Fibroblast of gingiva (primary cell): ENCODE measurements around the gene CIAO3.
"Not testable (repeated sequence)": the region's sequence is repeated elsewhere in the genome, so short reads cannot be mapped to it uniquely, and the experiment has no call there.

Source experiments
- DNase-seq: peaks from one replicate; pipeline ENCODE4 v3.0.0-alpha.2; 2011; ENCODE audit warnings: low read depth

The CIAO3 gene

DNA sequence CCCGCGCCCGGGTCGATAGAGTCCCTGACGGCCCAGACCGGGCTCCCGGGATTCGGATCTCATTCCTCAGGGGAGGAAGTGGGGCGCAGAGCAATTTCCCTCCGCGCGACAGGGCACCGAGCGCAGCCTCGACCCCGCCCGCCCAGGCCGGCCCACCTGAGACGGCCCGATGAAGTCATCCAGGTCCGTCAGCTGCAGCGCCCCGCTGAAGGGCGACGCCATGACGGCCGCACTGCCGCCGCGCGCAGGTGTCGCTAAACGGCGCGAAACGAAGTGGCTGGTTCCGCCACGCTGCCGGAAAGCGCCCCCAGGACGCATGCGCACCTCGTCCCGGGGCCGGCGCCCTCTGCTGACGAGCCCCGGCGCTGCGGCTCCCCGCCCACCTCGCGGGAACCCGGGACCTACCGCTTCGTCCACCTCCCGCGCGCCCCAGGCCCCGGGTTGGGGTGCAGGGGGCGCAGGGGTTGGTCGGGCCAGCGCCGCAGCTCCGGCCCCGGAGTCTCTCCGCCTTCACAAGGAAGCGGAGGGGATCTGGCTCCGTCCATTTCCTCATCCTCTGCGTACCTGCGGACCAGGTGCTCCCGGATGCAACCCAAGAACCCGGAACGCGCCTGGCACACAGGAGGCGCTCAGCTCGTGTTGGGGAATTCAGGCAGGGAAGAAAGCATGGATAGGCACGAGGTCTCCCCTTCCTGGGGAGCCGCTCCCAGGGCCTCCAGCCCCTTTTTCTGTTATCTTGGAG, at the start of gene CIAO3:
CIAO3 (minus strand) TSS at position 234 of the 742 bp plus-strand sequence; CDS start at position 222, 12 bp downstream.
- peak; percentile 91 for DNase-seq

GRCh38 chr16:790086-790485, 49.3 kb upstream of the CIAO3 start:
- no peak for DNase-seq

- no peak for DNase-seq
Observed at GRCh38 chr16:789191-789850, 48.5 kb upstream of the CIAO3 start.

GRCh38 chr16:788399-789126, 47.8 kb upstream of the CIAO3 start, which contains the start of gene CHTF18:
Gene CHTF18, plus strand, starts transcription at chr16:788620. Its CDS starts 65 bp downstream, at chr16:788685.
- DNase-seq = peak; percentile 90

- DNase-seq = no peak
Observed at GRCh38 chr16:787978-788398, 47.2 kb upstream of the CIAO3 start, which contains the start of gene RPUSD1. Gene RPUSD1, minus strand, starts transcription at chr16:788381. Its CDS starts 644 bp downstream, at chr16:787737.

GRCh38 chr16:787321-787966, 46.6 kb upstream of the CIAO3 start:
- DNase-seq = no peak

- peak; percentile 35 for DNase-seq
Observed at GRCh38 chr16:785563-786535, 45.1 kb upstream of the CIAO3 start.

GRCh38 chr16:784431-784830, 43.6 kb upstream of the CIAO3 start:
- no peak for DNase-seq

DNA sequence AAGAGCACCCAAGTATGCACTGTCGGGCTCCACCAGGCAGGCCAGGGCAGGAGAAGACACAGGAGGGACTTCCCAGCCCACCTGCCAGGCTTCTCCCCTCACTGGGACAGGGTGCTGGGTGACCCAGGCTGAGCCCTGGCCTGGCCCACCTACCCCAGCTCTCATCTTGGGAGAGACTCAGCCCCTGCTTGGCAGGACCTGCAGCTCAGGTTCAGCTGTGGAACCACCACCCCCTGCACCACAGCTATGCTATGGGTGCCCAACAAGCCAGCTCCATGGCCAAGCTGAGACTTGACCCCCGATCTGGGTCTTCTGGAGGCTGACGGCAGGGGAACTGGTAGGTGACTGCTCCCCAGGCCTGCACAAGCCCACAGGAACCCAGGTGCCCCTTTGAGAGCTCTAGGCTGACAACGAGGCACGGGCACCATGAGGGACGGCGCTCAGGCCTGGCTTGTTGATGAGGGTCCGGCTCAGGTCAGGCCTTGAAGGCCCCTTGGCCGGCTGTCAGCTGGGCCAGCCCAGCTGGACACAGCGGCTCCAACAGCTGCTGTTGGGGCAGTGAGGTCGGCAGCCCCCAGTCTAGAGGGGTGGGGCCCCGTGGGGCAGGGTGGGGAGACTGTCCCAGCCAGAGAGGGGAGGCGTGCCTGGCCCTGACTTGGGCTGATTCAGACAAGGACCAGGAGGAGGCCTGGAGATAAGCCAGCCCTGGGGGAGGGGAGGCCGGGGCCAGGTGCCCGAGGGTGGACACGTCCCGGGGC, 42.8 kb upstream of the CIAO3 start:
- DNase-seq = no peak

GRCh38 chr16:782766-783403, 42.1 kb upstream of the CIAO3 start:
- DNase-seq = no peak

- DNase-seq = no peak
Observed at GRCh38 chr16:782258-782657, 41.5 kb upstream of the CIAO3 start.

- no peak for DNase-seq
Observed at GRCh38 chr16:781346-782010, 40.7 kb upstream of the CIAO3 start.

DNA sequence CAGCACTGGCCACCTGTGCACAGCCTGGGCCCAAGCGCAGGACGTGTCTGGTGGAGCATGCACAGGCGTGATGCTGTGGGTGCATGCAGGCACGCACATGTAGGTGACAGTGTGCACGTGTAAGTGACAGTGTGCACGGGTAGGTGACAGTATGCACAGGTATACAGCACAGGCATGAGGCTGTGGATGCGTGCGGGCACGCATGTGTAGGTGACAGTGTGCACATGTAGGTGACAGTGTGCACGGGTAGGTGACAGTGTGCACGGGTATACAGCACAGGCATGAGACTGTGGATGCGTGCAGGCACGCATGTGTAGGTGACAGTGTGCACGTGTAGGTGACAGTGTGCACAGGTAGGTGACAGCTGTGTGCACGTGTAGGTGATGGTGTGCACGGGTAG, 39.5 kb upstream of the CIAO3 start:
- no peak for DNase-seq

DNA sequence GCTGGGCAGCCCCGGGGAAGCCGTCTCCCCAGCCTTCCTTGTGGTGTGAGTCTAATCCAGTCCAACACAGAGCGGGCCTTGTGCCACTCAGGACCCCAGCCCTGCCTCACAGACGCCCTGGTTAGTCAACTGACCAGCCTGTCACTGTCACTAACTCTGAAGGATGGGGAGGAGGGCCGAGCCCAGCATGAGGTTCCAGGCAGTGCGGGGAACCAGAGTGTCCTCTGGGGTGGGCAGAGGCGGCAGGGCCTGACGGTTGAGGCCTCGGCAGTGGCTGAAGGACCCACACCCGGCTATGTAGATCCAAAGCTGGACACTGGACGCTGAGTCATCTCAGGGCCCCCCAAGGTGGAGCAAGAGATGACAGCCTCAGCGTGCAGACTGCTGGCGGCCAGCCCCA, 38.8 kb upstream of the CIAO3 start:
- no peak for DNase-seq

- DNase-seq = no peak
Observed at GRCh38 chr16:778909-779527, 38.2 kb upstream of the CIAO3 start.

- DNase-seq = no peak
Observed at GRCh38 chr16:778447-778846, 37.6 kb upstream of the CIAO3 start.

DNA sequence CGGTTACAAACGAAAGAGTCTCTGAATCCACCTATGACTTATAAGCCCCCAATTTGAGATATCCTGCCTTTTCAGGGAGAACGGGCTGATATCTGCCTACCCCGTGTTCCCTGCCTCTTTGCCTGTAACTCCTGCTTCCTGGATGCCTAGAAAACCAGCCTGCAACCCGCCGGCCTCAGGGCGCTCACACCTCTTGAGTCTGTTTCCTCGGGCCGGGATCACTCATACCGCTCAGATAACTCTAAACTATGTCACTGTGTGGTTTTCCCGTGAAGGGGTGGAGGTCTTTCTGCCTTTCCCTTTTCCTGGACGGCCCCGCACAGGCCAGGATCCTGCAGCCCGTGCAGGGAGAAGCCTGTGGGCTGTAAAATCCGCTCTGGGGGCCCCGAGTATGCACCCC, 37.0 kb upstream of the CIAO3 start:
- DNase-seq = no peak

- DNase-seq = no peak
Observed at GRCh38 chr16:776824-777223, 36.0 kb upstream of the CIAO3 start.

DNA sequence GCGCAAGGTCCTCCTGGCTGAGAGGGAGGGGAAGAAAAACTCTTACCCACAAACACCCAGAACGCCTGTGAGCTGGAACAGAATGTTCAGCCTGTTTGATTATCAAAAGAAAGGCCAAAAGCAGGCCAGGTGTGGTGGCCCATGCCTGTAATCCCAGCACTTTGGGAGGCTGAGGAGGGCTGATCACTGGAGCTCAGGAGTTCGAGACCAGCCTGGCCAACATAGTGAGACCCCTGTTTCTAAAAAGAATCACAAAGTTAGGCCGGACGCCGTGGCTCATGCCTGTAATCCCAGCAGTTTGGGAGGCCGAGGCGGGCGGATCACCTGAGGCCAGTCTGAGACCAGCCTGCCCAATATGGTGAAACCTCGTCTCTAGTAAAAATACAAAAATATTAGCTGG, 35.5 kb upstream of the CIAO3 start:
- DNase-seq = not testable (repeated sequence)
